HG03469 (cell line): ENCODE data around the gene EIF3I.

ENCODE experiments used
- ATAC-seq: cut with Tn5 transposase; IDR thresholded peaks from one replicate; pipeline ENCODE4 v1.9.1; 2021; ENCODE audit warnings: mild to moderate bottlenecking, moderate library complexity, moderate number of reproducible peaks; ENCODE audit not compliant: unreplicated experiment

Gene EIF3I

GRCh38 chr1:32228771-32229170, 6.6 kb downstream of the EIF3I start:
- no peak for ATAC-seq

- ATAC-seq: no peak
These were observed 9.7 kb downstream of the EIF3I start for GRCh38 chr1:32231843-32232432.

- ATAC-seq: no peak
These were observed 10.5 kb downstream of the EIF3I start for GRCh38 chr1:32232558-32233304.

- ATAC-seq: no peak
These were observed 12.6 kb downstream of the EIF3I start for GRCh38 chr1:32234792-32235191.

- ATAC-seq: no peak
These were observed 17.1 kb downstream of the EIF3I start for GRCh38 chr1:32239337-32239736.

- no peak for ATAC-seq
These were observed 17.6 kb downstream of the EIF3I start for GRCh38 chr1:32239790-32240139.

GRCh38 chr1:32240140-32240951, 18.1 kb downstream of the EIF3I start:
- ATAC-seq: no peak

- ATAC-seq: no peak
These were observed 19.0 kb downstream of the EIF3I start for GRCh38 chr1:32241001-32241763.

GRCh38 chr1:32242341-32242851, 20.2 kb downstream of the EIF3I start:
- no peak for ATAC-seq

GRCh38 chr1:32246888-32247273, 24.7 kb downstream of the EIF3I start, which contains the start of gene FAM167B:
Gene FAM167B, plus strand, starts transcription at chr1:32247222. Its CDS starts 200 bp downstream, at chr1:32247422.
- ATAC-seq: no peak

GRCh38 chr1:32247452-32247851, 25.2 kb downstream of the EIF3I start:
- ATAC-seq: no peak

GRCh38 chr1:32247983-32248889, 26.0 kb downstream of the EIF3I start:
- no peak for ATAC-seq

- ATAC-seq: peak; percentile 33
These were observed 27.8 kb downstream of the EIF3I start for GRCh38 chr1:32249831-32250525.

- no peak for ATAC-seq
These were observed 28.9 kb downstream of the EIF3I start, which contains the start of gene LCK for GRCh38 chr1:32250893-32251716. Gene LCK, plus strand, starts transcription at chr1:32251265. Its CDS starts 23,065 bp downstream, at chr1:32274330.

- no peak for ATAC-seq
These were observed 33.2 kb downstream of the EIF3I start for GRCh38 chr1:32255072-32256071.

GRCh38 chr1:32256473-32257226, 34.4 kb downstream of the EIF3I start:
- no peak for ATAC-seq

GRCh38 chr1:32257227-32257508, 35.0 kb downstream of the EIF3I start:
- ATAC-seq: no peak
